Mesothelial cell of epicardium (in vitro differentiated cells): Measurements from ENCODE around the gene LILRB2. TPM values are rescaled to one million over a fixed set of nuclear protein-coding genes. Genes with fewer than 3 reads are reported as not detected.

Source experiments
- DNase-seq, 2 experiments: peaks; one replicate each; pipeline ENCODE4 v3.0.0; 2021; ENCODE audit warnings: low spot score in 2 of 2; ENCODE audit not compliant: unreplicated experiment in 2 of 2
- H3K27ac Mint-ChIP-seq: 2 replicates; pipeline ENCODE4 v1.8.0; 2021; ENCODE audit warnings: mixed read lengths
- H3K27me3 Mint-ChIP-seq: 2 replicates; pipeline ENCODE4 v1.8.0; 2021; ENCODE audit warnings: low read depth, mixed read lengths
- H3K36me3 Mint-ChIP-seq: 2 replicates; pipeline ENCODE4 v1.8.0; 2021; ENCODE audit warnings: mixed read lengths
- H3K4me1 Mint-ChIP-seq: 2 replicates; pipeline ENCODE4 v1.8.0; 2021; ENCODE audit warnings: mixed read lengths
- H3K4me3 Mint-ChIP-seq: 2 replicates; pipeline ENCODE4 v1.8.0; 2021; ENCODE audit warnings: mild to moderate bottlenecking, moderate library complexity, mixed read lengths
- H3K9me3 Mint-ChIP-seq: 2 replicates; pipeline ENCODE4 v1.8.0; 2021; ENCODE audit warnings: mixed read lengths
- CTCF ChIP-seq: fragments of 200-600 bp; sonication (generic); IDR thresholded peaks from one replicate; pipeline ENCODE4 v1.5.0; 2021; ENCODE audit warnings: antibody characterized with exemption; ENCODE audit not compliant: unreplicated experiment
- total RNA-seq: library from RNA; stranded (reverse); gene quantifications from 3 replicates; pipeline ENCODE4 v1.2.1, GENCODE V29; 2021

The LILRB2 gene
- total RNA-seq, 1 donor from 2014 or later = not detected

- Mint-ChIP-seq H3K27me3 (peaks cover 9% of the 10 kb centered on the region), H3K9me3 (peaks cover 21% of the 10 kb centered on the region), H3K4me1 (no peaks in the 10 kb centered on the region), H3K4me3 (no peak overlapping the region), H3K36me3 (no peaks in the 10 kb centered on the region), H3K27ac (no peak overlapping the region)
- no peak for DNase-seq
- no peak for TF ChIP-seq CTCF
Observed at GRCh38 chr19:54319892-54320670, 39.2 kb upstream of the LILRB2 start.

- no peaks in the 10 kb centered on the region for H3K4me1 Mint-ChIP-seq
- H3K9me3 Mint-ChIP-seq = peaks cover 21% of the 10 kb centered on the region
- DNase-seq = no peak
- H3K36me3 Mint-ChIP-seq = no peaks in the 10 kb centered on the region
- H3K4me3 Mint-ChIP-seq = no peak overlapping the region
- H3K27ac Mint-ChIP-seq = no peak overlapping the region
- no peak for TF ChIP-seq CTCF
- peaks cover 4% of the 10 kb centered on the region for H3K27me3 Mint-ChIP-seq
Observed at GRCh38 chr19:54319049-54319448, 38.1 kb upstream of the LILRB2 start.

- no peak for DNase-seq
- H3K27ac Mint-ChIP-seq = no peak overlapping the region
- H3K9me3 Mint-ChIP-seq = peaks cover 25% of the 10 kb centered on the region
- H3K4me1 Mint-ChIP-seq = no peaks in the 10 kb centered on the region
- no peaks in the 10 kb centered on the region for H3K36me3 Mint-ChIP-seq
- H3K4me3 Mint-ChIP-seq = no peak overlapping the region
- peaks cover 6% of the 10 kb centered on the region for H3K27me3 Mint-ChIP-seq
- TF ChIP-seq CTCF = no peak
Observed at GRCh38 chr19:54317965-54318240, 37.0 kb upstream of the LILRB2 start.

GRCh38 chr19:54317108-54317964, 36.4 kb upstream of the LILRB2 start:
- Mint-ChIP-seq H3K27ac (no peak overlapping the region), H3K36me3 (no peaks in the 10 kb centered on the region), H3K4me3 (no peak overlapping the region), H3K9me3 (peaks cover 25% of the 10 kb centered on the region), H3K4me1 (no peaks in the 10 kb centered on the region), H3K27me3 (peaks cover 8% of the 10 kb centered on the region)
- no peak for TF ChIP-seq CTCF
- no peak for DNase-seq

GRCh38 chr19:54316746-54317107, 35.8 kb upstream of the LILRB2 start:
- H3K27me3 Mint-ChIP-seq = peaks cover 8% of the 10 kb centered on the region
- H3K9me3 Mint-ChIP-seq = peaks cover 19% of the 10 kb centered on the region
- H3K4me1 Mint-ChIP-seq = no peaks in the 10 kb centered on the region
- DNase-seq = no peak
- TF ChIP-seq CTCF = no peak
- no peak overlapping the region for H3K27ac Mint-ChIP-seq
- no peak overlapping the region for H3K4me3 Mint-ChIP-seq
- H3K36me3 Mint-ChIP-seq = no peaks in the 10 kb centered on the region
